Activated CD8-positive, alpha-beta memory T cell treated with anti-CD3 and anti-CD28 coated beads for 4 hours (primary cell): Measurements from ENCODE around the gene ARHGAP12.
"Not testable (repeated sequence)": the region's sequence is repeated elsewhere in the genome, so short reads cannot be mapped to it uniquely, and the experiment has no call there.

Source experiments
- DNase-seq, 2 donors: peaks; one replicate each; pipeline ENCODE4 v3.0.0-alpha.2; 2020; ENCODE audit warnings: low read depth in 2 of 2

ARHGAP12 gene

GRCh38 chr10:31768935-31769334 lies 159.7 kb downstream of the ARHGAP12 start:
- DNase-seq: not testable (repeated sequence)

GRCh38 chr10:31768467-31768866 lies 160.2 kb downstream of the ARHGAP12 start:
- no peak for DNase-seq

- no peak for DNase-seq
These were observed 163.1 kb downstream of the ARHGAP12 start for GRCh38 chr10:31765541-31765940.

GRCh38 chr10:31762316-31762715 lies 166.3 kb downstream of the ARHGAP12 start:
- DNase-seq: no peak

GRCh38 chr10:31761156-31761555 lies 167.5 kb downstream of the ARHGAP12 start:
- no peak for DNase-seq

GRCh38 chr10:31760674-31761081 lies 168.0 kb downstream of the ARHGAP12 start:
- no peak for DNase-seq

- DNase-seq: peak; percentile 85 to 92
These were observed 168.6 kb downstream of the ARHGAP12 start for GRCh38 chr10:31759799-31760626.

- DNase-seq: peak; percentile 47 to 69
These were observed 169.4 kb downstream of the ARHGAP12 start for GRCh38 chr10:31759124-31759798.

GRCh38 chr10:31758495-31758894 lies 170.1 kb downstream of the ARHGAP12 start:
- no peak for DNase-seq

- DNase-seq: no peak
These were observed 170.8 kb downstream of the ARHGAP12 start for GRCh38 chr10:31757831-31758230.

- DNase-seq: no peak
These were observed 171.2 kb downstream of the ARHGAP12 start for GRCh38 chr10:31757386-31757791.

GRCh38 chr10:31756729-31757110 lies 171.9 kb downstream of the ARHGAP12 start:
- DNase-seq: no peak

- DNase-seq: no peak
These were observed 172.4 kb downstream of the ARHGAP12 start for GRCh38 chr10:31756101-31756728.
